A549 (cell line): ENCODE measurements around the gene MCTP1. TPM values are rescaled to one million over a fixed set of nuclear protein-coding genes. Genes with fewer than 3 reads are reported as not detected.

Experiments used
- ATAC-seq, 2 experiments: fragments of 200-7000 bp in 1 of 2; fragments of >200 bp in 1 of 2; cut with Nextera tagmentation in 1 of 2; cut with Tn5 transposase in 1 of 2; 3 replicates each; pipeline versions ENCODE4 v1.8.0 to v1.9.1; 2018 to 2020; ENCODE audit warnings: mild to moderate bottlenecking in 1 of 2, moderate library complexity in 1 of 2
- CTCF ChIA-PET: fragments of 300-600 bp; sonication (Branson Sonifier 250); formaldehyde crosslinking; extraction: SDS; loops from one replicate; lab custom pipeline; 2021; ENCODE audit warnings: antibody characterized with exemption, inconsistent platforms; lab: Yijun Ruan, JAX
- POLR2A ChIA-PET: fragments of 350-600 bp; formaldehyde crosslinking; extraction: SDS; loops from one replicate; lab custom pipeline; 2021; ENCODE audit warnings: antibody characterized with exemption, inconsistent platforms; lab: Yijun Ruan, JAX
- DNase-seq, 2 experiments: peaks; one replicate each; pipeline versions ENCODE4 v3.0.0 to v3.0.0-alpha.2; 2011 to 2016; ENCODE audit warnings: low read depth in 1 of 2, low spot score in 1 of 2
- FAIRE-seq: peaks from 2 replicates; lab custom pipeline; 2011; peaks lifted over from hg19 to GRCh38; lab: Jason Lieb, UNC
- H3K27ac ChIP-seq, 2 experiments: fragments of >200 bp; sonication (Bioruptor Twin); formaldehyde crosslinking; 3 replicates each; pipeline ENCODE4 v1.5.1; 2016 to 2017
- H3K4me1 ChIP-seq: fragments of >200 bp; sonication (Bioruptor Twin); formaldehyde crosslinking; 3 replicates; pipeline ENCODE4 v1.6.1; 2016
- H3K4me2 ChIP-seq: fragments of >200 bp; sonication (Bioruptor Twin); formaldehyde crosslinking; 3 replicates; pipeline ENCODE4 v1.6.1; 2016
- H3K4me3 ChIP-seq: fragments of >200 bp; sonication (Bioruptor Twin); formaldehyde crosslinking; 3 replicates; pipeline ENCODE4 v1.5.1; 2016
- H3K9me3 ChIP-seq: fragments of >200 bp; sonication (Bioruptor Twin); formaldehyde crosslinking; 3 replicates; pipeline ENCODE4 v1.6.1; 2016
- BHLHE40 ChIP-seq: IDR thresholded peaks from 2 replicates; pipeline ENCODE4 v1.6.1; 2012; ENCODE audit warnings: low read depth, low read length, inconsistent platforms
- CHD2 ChIP-seq: fragments of 150-350 bp; IDR thresholded peaks from 2 replicates; pipeline ENCODE4 v1.6.1; 2014; ENCODE audit warnings: low read length; ENCODE audit not compliant: partially characterized antibody
- EHF ChIP-seq: fragments of 250-450 bp; sonication (Bioruptor Pico); IDR thresholded peaks from 2 replicates; pipeline ENCODE4 v1.5.0; 2020; ENCODE audit warnings: mild to moderate bottlenecking
- EP300 ChIP-seq, 2 experiments: fragments of >200 bp; sonication (Bioruptor Twin); formaldehyde crosslinking; IDR thresholded peaks; 2 replicates in 1 of 2; 3 replicates in 1 of 2; pipeline ENCODE4 v1.6.1; 2016 to 2017
- FOSB ChIP-seq: fragments of 250-450 bp; sonication (Bioruptor Pico); IDR thresholded peaks from 2 replicates; pipeline ENCODE4 v1.5.0; 2020; ENCODE audit warnings: mild to moderate bottlenecking, moderate library complexity
- FOSL2 ChIP-seq, 2 experiments: fragments of 450-650 bp in 1 of 2; fragments of >200 bp in 1 of 2; sonication (Bioruptor Twin) in 1 of 2; formaldehyde crosslinking; IDR thresholded peaks; 2 replicates each; pipeline versions ENCODE4 v1.5.0 to v1.6.1; 2016 to 2020; ENCODE audit warnings: mild to moderate bottlenecking in 1 of 2, moderate library complexity in 1 of 2
- FOXS1 ChIP-seq: fragments of 250-450 bp; sonication (Bioruptor Pico); IDR thresholded peaks from 2 replicates; pipeline ENCODE4 v1.5.0; 2020; ENCODE audit warnings: mild to moderate bottlenecking, moderate library complexity
- HDAC2 ChIP-seq: fragments of 200-600 bp; sonication (generic); IDR thresholded peaks from 2 replicates; pipeline ENCODE4 v1.6.1; 2016
- HOXA7 ChIP-seq: fragments of 250-450 bp; sonication (Bioruptor Pico); IDR thresholded peaks from 2 replicates; pipeline ENCODE4 v1.5.0; 2020; ENCODE audit warnings: mild to moderate bottlenecking, moderate library complexity
- HOXB5 ChIP-seq: fragments of 250-450 bp; sonication (Bioruptor Pico); IDR thresholded peaks from 2 replicates; pipeline ENCODE4 v1.5.0; 2020; ENCODE audit warnings: mild to moderate bottlenecking, moderate library complexity
- JUNB ChIP-seq: fragments of >200 bp; sonication (Bioruptor Twin); formaldehyde crosslinking; IDR thresholded peaks from 2 replicates; pipeline ENCODE4 v1.6.1; 2016
- KDM5A ChIP-seq: fragments of 200-600 bp; sonication (generic); IDR thresholded peaks from 2 replicates; pipeline ENCODE4 v1.6.1; 2016; ENCODE audit warnings: antibody characterized with exemption, mild to moderate bottlenecking
- MAZ ChIP-seq: fragments of 150-350 bp; IDR thresholded peaks from 2 replicates; pipeline ENCODE4 v1.6.1; 2014; ENCODE audit warnings: antibody characterized with exemption, low read depth, low read length, borderline replicate concordance
- NFE2L2 ChIP-seq: fragments of 150-350 bp; conservative IDR thresholded peaks from 2 replicates; pipeline ENCODE4 v1.6.1; 2014; ENCODE audit warnings: low read length
- PHF8 ChIP-seq: fragments of 200-600 bp; sonication (generic); IDR thresholded peaks from 2 replicates; pipeline ENCODE4 v1.6.1; 2016; ENCODE audit warnings: low read depth, mild to moderate bottlenecking, antibody characterized with exemption, moderate library complexity, borderline replicate concordance
- RARB ChIP-seq: fragments of 250-450 bp; sonication (Bioruptor Pico); IDR thresholded peaks from 2 replicates; pipeline ENCODE4 v1.8.0; 2021; ENCODE audit warnings: mild to moderate bottlenecking, moderate library complexity
- SMC3 ChIP-seq: fragments of >200 bp; sonication (Bioruptor Twin); formaldehyde crosslinking; IDR thresholded peaks from 3 replicates; pipeline ENCODE4 v1.6.1; 2018; ENCODE audit warnings: inconsistent platforms
- TFCP2L1 ChIP-seq: fragments of 250-450 bp; sonication (Bioruptor Pico); IDR thresholded peaks from 2 replicates; pipeline ENCODE4 v1.5.0; 2021; ENCODE audit warnings: mild to moderate bottlenecking
- ZC3H11A ChIP-seq: fragments of 450-650 bp; IDR thresholded peaks from 2 replicates; pipeline ENCODE4 v1.6.1; 2014; ENCODE audit warnings: antibody characterized with exemption, mild to moderate bottlenecking
- ZFP36 ChIP-seq: fragments of 450-650 bp; IDR thresholded peaks from 2 replicates; pipeline ENCODE4 v1.6.1; 2014; ENCODE audit warnings: borderline replicate concordance; ENCODE audit not compliant: partially characterized antibody
- ZNF302 ChIP-seq: fragments of 250-450 bp; sonication (Bioruptor Pico); IDR thresholded peaks from 2 replicates; pipeline ENCODE4 v1.9.0; 2021; ENCODE audit warnings: inconsistent platforms, mild to moderate bottlenecking, moderate library complexity
- WGBS: methylation state at CpG from one replicate; pipeline ENCODE4 v1.1.6; 2017; ENCODE audit errors: missing lambda C conversion rate; 5-methylcytosine and 5-hydroxymethylcytosine counted together
- polyA plus RNA-seq, 4 experiments: library from polyadenylated mRNA; depleted of rRNA in 3 of 4; stranded (reverse); fragments of >200 nt; fragmentation: RNase III in 1 of 4; extraction: RNeasy Plus Mini Kit Qiagen cat#74134 plus additional on column Dnase treatment in 1 of 4; gene quantifications; 2 replicates in 3 of 4; 3 replicates in 1 of 4; pipeline ENCODE4 v1.2.3, GENCODE V29; 2011 to 2017
- TF ChIP-seq, protein P1 (sequence below): fragments of 450-650 bp; IDR thresholded peaks from 2 replicates; pipeline ENCODE4 v1.6.1; 2014; ENCODE audit warnings: antibody characterized with exemption
- TF ChIP-seq, protein P2 (sequence below): fragments of >200 bp; sonication (Bioruptor Twin); formaldehyde crosslinking; IDR thresholded peaks from 2 replicates; pipeline ENCODE4 v1.6.1; 2016
- TF ChIP-seq, protein P3 (sequence below): IDR thresholded peaks from 2 replicates; pipeline ENCODE4 v1.6.1; 2012
- TF ChIP-seq, protein P4 (sequence below): fragments of 250-450 bp; sonication (Bioruptor Pico); IDR thresholded peaks from 2 replicates; pipeline ENCODE4 v1.5.0; 2020; ENCODE audit warnings: low read depth, mild to moderate bottlenecking, moderate library complexity
- TF ChIP-seq, protein P5 (sequence below): fragments of 250-450 bp; sonication (Bioruptor Pico); IDR thresholded peaks from 2 replicates; pipeline ENCODE4 v1.5.0; 2021; ENCODE audit warnings: mild to moderate bottlenecking, moderate library complexity, borderline replicate concordance

The MCTP1 gene
- polyA plus RNA-seq, 2 of the 4 experiments (the other 2 are of a cell fraction) = 5.4 to 6.9 TPM

DNA sequence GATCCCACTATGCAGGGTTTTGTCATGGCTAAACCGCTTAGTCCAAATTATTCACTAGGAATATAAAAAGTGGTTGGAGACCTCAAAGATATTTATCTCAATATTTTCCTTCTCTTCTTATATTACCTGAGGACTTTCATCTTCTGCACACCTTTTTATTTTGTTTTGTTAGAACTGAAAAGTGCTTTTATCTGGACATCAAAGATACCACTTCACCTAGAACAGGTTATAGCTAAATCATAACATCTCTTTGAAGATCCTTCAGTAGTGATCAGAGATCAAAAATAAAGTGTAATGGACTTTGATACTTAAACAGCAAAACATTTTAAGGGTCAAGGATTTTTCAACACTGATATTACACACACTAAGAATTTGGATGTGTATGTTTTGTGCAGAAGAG lies 160.2 kb downstream of the MCTP1 start:
- DNase-seq (no peak), ATAC-seq (no peak)
- no peak overlapping the region for H3K4me3 ChIP-seq
- POLR2A ChIA-PET = no interaction called here
- 66% methylated on average over 1 of the region's 1 CpG for WGBS
- no peaks in the 10 kb centered on the region for H3K9me3 ChIP-seq
- H3K4me2 ChIP-seq = no peak overlapping the region
- CTCF ChIA-PET = no interaction called here
- TF ChIP-seq, protein P1, sequence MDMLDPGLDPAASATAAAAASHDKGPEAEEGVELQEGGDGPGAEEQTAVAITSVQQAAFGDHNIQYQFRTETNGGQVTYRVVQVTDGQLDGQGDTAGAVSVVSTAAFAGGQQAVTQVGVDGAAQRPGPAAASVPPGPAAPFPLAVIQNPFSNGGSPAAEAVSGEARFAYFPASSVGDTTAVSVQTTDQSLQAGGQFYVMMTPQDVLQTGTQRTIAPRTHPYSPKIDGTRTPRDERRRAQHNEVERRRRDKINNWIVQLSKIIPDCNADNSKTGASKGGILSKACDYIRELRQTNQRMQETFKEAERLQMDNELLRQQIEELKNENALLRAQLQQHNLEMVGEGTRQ = no peak
- TF ChIP-seq ZNF302 (CRISPR knock-in tag) = no peak
- TF ChIP-seq JUNB = no peak
- TF ChIP-seq RARB (CRISPR knock-in tag) = no peak
- TF ChIP-seq, protein P2, sequence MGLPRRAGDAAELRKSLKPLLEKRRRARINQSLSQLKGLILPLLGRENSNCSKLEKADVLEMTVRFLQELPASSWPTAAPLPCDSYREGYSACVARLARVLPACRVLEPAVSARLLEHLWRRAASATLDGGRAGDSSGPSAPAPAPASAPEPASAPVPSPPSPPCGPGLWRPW = no peak
- TF ChIP-seq FOSL2 (IDR thresholded peaks at IDR 0.05) = no peak
- no peak for TF ChIP-seq FOSL2 (CRISPR knock-in tag; IDR thresholded peaks at IDR 0.05)
- no peak for TF ChIP-seq MAZ
- TF ChIP-seq, protein P3, sequence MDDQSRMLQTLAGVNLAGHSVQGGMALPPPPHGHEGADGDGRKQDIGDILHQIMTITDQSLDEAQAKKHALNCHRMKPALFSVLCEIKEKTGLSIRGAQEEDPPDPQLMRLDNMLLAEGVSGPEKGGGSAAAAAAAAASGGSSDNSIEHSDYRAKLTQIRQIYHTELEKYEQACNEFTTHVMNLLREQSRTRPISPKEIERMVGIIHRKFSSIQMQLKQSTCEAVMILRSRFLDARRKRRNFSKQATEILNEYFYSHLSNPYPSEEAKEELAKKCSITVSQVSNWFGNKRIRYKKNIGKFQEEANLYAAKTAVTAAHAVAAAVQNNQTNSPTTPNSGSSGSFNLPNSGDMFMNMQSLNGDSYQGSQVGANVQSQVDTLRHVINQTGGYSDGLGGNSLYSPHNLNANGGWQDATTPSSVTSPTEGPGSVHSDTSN = no peak
- no peak for TF ChIP-seq FOSB (CRISPR knock-in tag)
- TF ChIP-seq FOXS1 (CRISPR knock-in tag) = no peak
- no peak for TF ChIP-seq HOXA7 (CRISPR knock-in tag)
- TF ChIP-seq, all 56 proteins: peak for 0
- Histone ChIP-seq H3K4me1 (no peaks in the 10 kb centered on the region), H3K27ac (no peak overlapping the region)
- FAIRE-seq = no peak

DNA sequence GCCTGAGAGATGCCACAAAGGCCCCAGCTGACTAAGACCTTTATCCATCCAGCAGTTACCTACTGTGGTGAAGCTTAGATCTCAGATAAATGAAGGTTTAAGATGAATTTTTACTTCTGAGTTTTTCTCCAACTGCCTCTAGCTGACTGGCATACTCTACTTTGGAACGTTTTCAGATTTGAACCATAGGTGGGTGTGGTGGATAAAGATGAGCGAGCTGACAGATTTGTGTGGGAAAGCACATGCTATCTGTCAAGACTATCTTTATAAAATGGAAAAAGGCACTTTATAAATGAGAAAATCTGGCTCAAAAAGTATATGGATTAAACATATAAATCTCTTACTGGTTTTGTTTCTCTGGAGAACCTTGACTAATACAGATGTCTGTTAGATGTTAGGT lies 160.8 kb downstream of the MCTP1 start:
- DNase-seq (no peak), FAIRE-seq (no peak)
- Histone ChIP-seq H3K27ac (no peak overlapping the region), H3K4me2 (no peak overlapping the region)
- ChIA-PET POLR2A (no interaction called here), CTCF (no interaction called here)
- 6% methylated on average over 2 of the region's 2 CpGs for WGBS
- TF ChIP-seq KDM5A (no peak), NFE2L2 (no peak), HOXA7 (CRISPR knock-in tag) (no peak), BHLHE40 (no peak), EP300 (IDR thresholded peaks at IDR 0.05) (no peak), TFCP2L1 (CRISPR knock-in tag) (no peak), HOXB5 (CRISPR knock-in tag) (no peak), PHF8 (no peak), ZNF302 (CRISPR knock-in tag) (no peak), ZFP36 (no peak), CHD2 (no peak), HDAC2 (no peak), ZC3H11A (no peak), SMC3 (no peak), EHF (CRISPR knock-in tag) (no peak)
- TF ChIP-seq, protein P4, sequence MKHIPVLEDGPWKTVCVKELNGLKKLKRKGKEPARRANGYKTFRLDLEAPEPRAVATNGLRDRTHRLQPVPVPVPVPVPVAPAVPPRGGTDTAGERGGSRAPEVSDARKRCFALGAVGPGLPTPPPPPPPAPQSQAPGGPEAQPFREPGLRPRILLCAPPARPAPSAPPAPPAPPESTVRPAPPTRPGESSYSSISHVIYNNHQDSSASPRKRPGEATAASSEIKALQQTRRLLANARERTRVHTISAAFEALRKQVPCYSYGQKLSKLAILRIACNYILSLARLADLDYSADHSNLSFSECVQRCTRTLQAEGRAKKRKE (CRISPR knock-in tag) = no peak
- TF ChIP-seq, protein P5, sequence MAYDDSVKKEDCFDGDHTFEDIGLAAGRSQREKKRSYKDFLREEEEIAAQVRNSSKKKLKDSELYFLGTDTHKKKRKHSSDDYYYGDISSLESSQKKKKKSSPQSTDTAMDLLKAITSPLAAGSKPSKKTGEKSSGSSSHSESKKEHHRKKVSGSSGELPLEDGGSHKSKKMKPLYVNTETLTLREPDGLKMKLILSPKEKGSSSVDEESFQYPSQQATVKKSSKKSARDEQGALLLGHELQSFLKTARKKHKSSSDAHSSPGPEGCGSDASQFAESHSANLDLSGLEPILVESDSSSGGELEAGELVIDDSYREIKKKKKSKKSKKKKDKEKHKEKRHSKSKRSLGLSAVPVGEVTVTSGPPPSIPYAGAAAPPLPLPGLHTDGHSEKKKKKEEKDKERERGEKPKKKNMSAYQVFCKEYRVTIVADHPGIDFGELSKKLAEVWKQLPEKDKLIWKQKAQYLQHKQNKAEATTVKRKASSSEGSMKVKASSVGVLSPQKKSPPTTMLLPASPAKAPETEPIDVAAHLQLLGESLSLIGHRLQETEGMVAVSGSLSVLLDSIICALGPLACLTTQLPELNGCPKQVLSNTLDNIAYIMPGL (CRISPR knock-in tag) = no peak
- TF ChIP-seq, all 56 proteins: peak for 0
- Histone ChIP-seq H3K4me3 (no peak overlapping the region), H3K4me1 (no peaks in the 10 kb centered on the region), H3K9me3 (no peaks in the 10 kb centered on the region)
- ATAC-seq = no peak
